Hematopoietic multipotent progenitor cell treated with erythropoietin and hydrocortisone succinate and interleukin-3 and kit ligand, for 17 days (in vitro differentiated cells): ENCODE data around the gene PRKCE.
"Not testable (repeated sequence)": the region's sequence is repeated elsewhere in the genome, so short reads cannot be mapped to it uniquely, and the experiment has no call there.

ENCODE experiments used
- DNase-seq: peaks from one replicate; pipeline ENCODE4 v3.0.0-alpha.2; 2015; ENCODE audit warnings: low spot score

The PRKCE gene

DNA sequence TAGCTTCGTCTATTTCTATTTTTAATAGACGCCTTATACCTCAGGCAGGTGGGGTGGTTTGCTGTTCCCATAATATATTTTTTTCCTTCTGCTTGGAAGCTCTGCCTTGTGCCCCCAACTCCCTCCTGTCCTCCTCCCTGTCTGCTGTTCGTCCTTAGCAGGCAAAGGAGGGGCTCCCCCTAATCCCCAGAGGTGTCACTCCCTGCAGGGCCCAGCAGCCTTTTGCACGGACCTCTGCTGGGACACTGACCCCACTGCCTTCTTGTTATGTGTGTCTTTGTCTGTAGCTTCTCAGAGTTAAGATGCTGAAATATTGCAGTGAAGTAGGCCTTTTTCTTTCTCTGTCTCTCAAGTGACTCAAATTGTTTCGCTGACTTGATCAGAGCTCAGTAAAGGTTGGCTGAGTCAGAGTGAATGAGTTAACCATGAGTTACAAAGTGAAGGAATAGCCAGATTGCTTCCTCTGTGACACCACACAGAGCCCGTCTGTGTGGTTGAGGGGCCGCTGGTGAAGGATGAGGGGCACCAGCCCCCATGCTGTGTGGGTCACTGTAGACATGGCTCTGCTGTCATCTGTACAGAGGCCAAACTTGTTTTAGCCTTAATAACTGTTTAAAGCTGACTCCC lies 47.7 kb downstream of the PRKCE start:
- DNase-seq: no peak

- DNase-seq: no peak
Measured at GRCh38 chr2:45700407-45701013, 49.0 kb downstream of the PRKCE start.

GRCh38 chr2:45705233-45705632 lies 53.8 kb downstream of the PRKCE start:
- DNase-seq: no peak

- DNase-seq: no peak
Measured at GRCh38 chr2:45706033-45706432, 54.6 kb downstream of the PRKCE start.

DNA sequence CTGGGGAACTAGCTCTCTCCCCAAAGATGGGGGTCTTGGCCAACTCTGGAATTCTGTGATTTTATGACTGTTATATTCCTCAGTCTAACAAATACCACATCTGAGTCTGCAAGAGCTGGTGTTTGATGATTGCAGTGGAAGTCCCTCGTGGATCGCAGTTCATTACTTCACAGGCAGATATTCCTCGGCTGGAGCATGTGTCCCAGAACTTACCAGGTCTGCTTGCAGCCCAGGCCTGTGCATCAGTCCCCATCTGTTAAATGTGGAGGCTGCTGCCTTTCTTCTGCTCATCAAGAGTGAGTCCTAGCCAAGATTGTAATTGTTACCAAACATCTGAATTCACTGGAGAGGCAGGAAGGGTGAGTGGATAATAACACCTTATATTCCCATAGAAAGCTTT lies 55.5 kb downstream of the PRKCE start:
- DNase-seq: no peak

GRCh38 chr2:45707661-45708060 lies 56.2 kb downstream of the PRKCE start:
- DNase-seq: no peak

DNA sequence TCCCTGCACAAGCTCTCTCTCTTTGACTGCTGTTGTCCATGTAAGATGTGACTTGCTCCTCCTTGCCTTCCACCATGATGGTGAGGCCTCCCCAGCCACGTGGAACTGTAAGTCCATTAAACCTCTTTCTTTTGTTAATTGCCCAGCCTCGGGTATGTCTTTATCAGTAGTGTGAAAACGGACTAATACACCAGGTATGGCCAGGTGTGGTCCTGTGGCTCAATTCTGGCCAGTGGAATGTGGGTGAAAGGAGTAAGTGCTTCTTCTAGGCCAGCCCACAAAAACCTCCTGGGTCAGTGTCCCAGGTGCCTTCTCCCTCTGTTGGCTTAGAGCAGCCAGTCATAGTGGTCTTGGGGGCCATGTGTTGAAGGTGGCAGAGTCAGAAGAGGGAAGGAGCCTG lies 57.0 kb downstream of the PRKCE start:
- DNase-seq: no peak

- DNase-seq: no peak
Measured at GRCh38 chr2:45709137-45709536, 57.7 kb downstream of the PRKCE start.

GRCh38 chr2:45710468-45710867 lies 59.0 kb downstream of the PRKCE start:
- DNase-seq: no peak

- DNase-seq: no peak
Measured at GRCh38 chr2:45711224-45711623, 59.7 kb downstream of the PRKCE start.

DNA sequence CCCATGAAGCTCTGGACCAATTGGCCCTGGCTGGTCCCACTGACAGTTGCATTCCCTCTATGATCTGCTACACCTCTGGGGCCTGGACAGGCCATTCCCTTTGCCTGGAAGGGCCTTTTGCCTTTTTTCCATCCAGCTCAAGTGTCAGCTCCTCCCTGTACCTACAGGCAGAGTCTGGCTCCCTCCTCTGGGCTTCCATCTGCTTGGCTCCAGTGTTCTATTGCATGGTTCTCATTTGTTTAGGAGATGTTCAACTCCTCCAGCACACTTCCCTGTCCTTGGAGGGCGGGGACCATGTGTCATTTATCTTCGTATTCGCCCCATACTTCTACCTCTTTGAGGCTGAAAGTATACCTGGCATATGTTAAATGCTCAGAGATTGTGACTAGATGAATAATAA lies 61.1 kb downstream of the PRKCE start:
- no peak for DNase-seq

DNA sequence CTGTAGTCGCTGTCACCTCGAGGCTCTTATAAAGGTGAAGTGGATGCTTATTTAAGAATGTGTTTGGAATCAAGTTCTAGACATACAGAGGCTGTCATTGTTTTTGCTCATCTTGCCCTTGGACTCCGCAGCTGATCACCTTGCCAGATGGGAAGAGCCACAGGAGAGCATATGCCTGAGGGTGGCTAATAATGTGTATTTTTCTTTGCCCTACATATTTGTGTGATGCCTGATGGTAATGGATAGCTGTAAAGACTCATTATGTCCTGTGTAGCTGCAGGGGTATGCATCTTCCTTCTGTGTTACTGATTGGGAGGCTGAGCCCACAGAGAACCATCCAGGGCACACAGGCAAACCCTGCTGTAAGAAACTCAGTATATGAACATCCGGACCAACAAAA lies 61.7 kb downstream of the PRKCE start:
- DNase-seq: no peak

DNA sequence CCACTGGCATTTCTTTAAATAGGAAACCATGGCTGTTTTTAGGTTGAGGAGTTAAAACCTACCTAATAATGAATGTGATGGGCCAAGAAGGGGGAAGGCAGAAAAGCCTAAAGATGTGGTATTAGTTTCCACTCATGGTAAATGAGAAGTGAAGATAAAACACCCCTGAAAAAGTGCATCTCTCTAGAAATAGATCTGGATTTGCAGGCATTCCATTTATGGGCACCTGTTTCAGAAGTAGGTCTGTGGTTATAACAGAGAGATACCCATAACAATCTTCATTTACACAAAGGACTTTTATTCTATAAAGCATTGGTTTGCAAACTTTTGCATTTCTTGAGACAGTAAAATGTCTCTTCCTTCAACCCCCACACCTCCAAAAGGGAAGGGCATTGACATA lies 62.1 kb downstream of the PRKCE start:
- DNase-seq: no peak

DNA sequence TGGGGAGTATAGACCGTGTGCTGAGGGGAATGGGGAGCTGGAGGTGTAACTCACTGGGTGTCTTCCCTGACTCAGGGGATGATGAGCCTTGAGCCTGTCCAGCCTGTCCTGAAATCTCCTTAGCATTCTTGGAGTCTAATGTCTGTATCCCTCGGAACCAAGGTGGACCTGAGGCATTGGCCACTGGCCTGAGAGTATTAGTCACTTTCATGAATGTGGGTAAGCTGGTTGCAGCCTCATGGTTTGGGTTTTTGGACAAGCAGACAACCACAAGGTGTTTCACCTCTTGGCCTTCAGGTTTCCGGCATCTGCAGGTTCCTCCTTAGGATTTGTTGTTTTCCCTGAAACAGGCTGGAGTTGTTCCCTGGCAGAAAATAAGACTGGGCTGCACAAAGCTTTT lies 63.2 kb downstream of the PRKCE start:
- DNase-seq: no peak

DNA sequence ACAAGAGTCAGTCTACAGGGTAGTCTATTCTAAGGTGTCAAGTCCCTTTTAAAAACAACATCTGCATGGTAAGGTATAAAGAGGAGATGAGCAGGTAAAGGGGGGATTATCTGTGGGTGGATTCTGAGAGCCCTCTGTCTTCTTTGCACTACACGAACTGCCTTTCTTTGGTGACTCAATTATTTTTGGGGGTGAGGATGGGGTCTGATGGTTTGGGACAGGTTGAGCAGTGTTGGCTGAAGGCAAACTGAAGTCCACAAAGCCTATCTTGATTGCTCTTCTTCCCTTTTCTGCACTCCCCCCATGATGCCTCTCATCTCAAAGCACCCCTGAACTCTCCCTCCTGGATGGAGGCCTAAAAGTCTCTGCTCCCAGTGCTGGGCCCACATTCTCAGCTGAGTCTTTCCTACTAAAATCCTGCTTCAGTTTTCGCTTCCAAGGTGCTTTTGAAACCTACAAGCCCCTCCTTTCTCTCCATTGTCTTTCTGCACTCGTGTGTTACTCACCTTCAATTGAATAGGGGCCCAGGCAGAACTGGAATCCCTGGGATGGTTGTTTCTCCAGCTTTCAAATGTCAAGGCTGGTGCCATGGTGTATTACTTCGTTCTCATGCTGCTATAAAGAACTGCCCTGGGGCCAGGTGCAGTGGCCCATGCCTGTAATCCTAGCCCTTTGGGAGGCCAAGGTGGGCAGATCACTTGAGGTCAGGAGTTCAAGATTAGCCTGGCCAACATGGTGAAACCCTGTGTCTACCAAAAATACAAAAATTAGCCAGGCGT lies 64.3 kb downstream of the PRKCE start:
- DNase-seq: no peak

DNA sequence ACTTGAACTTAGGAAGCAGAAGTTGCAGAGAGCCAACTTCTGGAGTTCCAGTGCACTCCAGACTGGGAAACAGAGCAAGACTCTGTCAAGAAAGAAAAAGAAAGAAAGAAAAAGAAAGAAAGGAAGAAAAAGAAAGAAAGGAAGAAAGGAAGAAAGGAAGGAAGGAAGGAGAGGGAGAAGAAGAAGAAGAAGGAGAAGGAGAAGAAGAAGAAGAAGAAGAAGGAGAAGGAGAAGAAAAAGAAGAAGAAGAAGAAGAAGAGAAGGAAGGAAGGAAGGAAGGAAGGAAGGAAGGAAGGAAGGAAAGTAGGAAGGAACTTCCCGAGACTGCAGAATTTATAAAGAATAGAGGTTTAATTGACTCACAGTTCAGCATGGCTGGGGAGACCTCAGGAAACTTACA lies 65.0 kb downstream of the PRKCE start:
- DNase-seq: not testable (repeated sequence)

DNA sequence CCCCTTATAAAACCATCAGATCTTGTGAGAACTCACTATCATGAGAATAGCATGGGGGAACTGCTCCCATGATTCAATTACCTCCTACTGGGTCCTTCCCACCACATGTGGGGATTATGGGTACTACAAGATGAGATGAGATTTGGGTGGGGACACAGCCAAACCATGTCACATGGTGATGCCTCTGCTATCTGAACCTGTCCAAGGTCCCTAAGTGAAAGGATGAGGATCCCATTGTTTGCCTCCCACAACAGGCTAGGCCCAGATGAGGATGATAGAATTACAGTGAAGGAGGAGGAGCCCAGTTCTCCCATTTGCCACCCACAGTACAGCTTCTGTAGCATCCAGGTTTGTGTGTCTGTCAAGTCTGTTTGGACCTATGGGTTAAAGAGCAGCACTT lies 65.4 kb downstream of the PRKCE start:
- DNase-seq: no peak

DNA sequence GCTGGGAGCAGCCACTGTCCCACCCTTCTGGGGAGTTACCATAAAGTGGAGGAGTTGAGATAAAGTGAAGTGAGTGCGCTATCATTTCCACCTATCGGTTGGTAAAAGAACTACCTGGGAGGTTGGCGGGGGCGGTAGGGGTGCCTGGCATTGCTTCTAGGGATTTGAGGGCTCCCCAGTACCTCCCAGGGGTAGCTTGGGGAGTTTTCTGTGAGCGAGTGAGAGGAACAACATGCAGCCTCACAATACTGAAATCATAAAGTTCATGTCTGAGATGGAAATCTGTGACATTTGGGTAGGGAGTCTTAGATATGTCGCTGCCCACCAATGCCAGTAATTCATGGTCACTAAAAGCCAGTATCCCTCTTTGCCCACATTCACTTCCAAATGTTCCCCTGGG lies 68.7 kb downstream of the PRKCE start:
- no peak for DNase-seq

DNA sequence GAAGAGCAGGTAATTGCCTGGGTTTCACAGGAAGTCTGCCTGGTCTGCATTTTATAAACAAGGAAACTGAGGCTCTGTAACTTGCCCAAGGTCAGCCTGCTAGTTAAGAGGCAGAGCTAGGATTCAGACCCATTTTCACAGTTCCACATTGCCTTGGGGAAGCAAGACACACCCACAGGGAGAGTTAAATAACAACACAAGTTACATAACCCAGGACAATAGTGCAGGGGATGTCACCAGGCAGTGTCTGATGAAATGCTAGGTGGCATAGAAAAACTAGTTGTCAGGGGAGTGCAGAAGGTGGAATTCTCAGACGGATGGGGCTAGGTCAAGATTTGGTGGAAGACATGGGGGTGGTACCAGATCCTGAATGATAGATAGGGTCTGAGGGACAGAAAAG lies 69.7 kb downstream of the PRKCE start:
- DNase-seq: no peak

DNA sequence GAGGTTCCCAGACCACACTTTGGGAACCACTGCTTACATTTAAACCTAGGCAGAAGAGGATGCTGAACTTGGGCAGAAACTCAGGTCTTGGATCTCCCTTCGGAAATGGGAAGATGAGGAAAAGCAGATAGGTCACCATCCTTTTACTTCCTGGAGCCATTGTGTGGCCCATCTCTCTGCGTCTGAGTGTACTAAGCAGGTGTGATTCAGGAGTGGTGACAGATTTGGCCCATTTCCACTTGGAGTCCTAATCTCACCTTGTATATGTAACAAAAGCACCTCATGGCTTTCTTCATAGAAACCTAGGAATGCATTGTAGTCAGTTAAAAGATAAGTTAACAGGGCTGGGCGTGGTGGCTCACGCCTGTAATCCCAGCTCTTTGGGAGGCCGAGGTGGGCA lies 71.0 kb downstream of the PRKCE start:
- DNase-seq: no peak

DNA sequence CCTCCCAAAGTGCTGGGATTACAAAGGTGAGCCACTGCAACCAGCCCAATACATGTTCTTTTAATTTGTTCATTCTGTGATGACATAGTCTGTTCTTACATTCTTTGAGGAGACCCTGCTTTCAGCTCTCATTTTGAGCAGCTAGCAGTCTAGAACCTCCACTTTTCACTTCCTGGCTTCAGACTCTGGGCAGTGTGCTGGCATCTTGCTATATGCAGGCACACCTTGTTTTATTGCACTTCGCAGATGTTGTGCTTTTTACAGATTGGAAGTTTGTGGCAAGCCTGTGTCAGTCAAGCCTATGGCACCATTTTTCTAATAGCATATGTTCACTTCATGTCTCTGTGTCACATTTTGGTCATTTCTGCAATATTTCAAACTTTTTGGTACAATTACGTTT lies 72.4 kb downstream of the PRKCE start:
- DNase-seq: no peak

GRCh38 chr2:45724335-45724734 lies 72.9 kb downstream of the PRKCE start:
- no peak for DNase-seq

- DNase-seq: no peak
Measured at GRCh38 chr2:45725731-45726130, 74.3 kb downstream of the PRKCE start.

DNA sequence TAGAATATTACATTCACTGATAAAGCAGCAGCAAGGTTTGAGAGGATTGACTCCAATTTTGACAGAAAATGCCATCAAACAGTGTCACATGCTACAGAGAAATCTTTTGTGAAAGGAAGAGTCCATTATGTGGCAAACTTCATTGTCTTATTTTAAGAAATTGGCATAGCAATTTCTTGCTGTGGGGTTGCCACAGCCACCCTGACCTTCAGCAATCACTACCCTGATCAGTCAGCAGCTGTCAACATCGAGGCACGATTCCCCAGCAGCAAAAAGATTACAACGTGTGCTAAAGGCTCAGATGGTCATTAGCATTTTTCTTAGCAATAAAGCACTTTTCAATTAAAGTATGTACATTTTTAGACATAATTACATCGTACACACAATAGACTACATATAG lies 74.7 kb downstream of the PRKCE start:
- no peak for DNase-seq
